Superior temporal gyrus (tissue), 1 donor: ENCODE measurements around the gene TMPRSS11F.

Experiments
- DNase-seq: peaks from one replicate; pipeline ENCODE4 v3.0.0-alpha.2; 2016; ENCODE audit errors: extremely low spot score

The TMPRSS11F gene

DNA sequence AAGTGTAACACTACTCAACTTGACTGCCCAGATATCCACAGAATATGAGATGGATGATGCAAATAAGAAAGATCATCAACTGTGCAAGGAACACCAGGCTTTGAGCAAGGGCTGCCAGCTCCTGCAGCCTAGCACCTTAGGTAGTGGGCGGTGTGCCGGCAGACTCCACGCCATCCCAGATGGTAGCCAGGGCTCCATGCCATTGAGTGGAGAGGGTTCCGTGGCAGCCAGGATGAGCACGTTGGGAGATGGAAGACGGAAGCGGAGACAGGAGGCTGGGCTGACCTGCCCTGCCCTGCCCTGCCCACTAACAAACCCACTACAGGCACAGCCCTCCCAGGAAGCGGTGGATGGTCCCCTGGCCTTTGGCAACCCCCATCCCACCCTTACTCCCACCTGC, 51.9 kb downstream of the TMPRSS11F start:
- no peak for DNase-seq

DNA sequence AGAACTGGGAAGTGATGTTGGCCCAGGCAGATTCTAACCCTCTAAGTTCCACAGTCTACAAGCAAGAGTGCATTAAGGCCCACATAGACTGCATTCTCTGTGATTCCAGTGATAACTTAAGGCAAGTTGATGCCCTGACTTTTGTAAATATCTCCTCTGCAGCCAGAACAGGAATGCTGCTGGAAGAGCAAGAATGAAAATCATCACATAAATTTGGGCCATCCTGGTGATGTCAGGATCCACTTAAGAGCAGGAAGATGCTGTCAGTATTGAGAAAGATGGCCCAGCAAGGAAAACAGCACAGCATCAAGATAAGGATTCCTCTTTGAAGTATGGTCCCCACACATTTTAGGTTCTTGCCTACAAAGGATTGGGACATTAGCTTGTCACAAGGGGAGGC, 52.4 kb downstream of the TMPRSS11F start:
- DNase-seq, result no peak

GRCh38 chr4:68076194-68076593, 53.5 kb downstream of the TMPRSS11F start:
- no peak for DNase-seq

GRCh38 chr4:68074397-68074796, 55.3 kb downstream of the TMPRSS11F start:
- no peak for DNase-seq

- no peak for DNase-seq
Observed at GRCh38 chr4:68070302-68070701, 59.4 kb downstream of the TMPRSS11F start.

DNA sequence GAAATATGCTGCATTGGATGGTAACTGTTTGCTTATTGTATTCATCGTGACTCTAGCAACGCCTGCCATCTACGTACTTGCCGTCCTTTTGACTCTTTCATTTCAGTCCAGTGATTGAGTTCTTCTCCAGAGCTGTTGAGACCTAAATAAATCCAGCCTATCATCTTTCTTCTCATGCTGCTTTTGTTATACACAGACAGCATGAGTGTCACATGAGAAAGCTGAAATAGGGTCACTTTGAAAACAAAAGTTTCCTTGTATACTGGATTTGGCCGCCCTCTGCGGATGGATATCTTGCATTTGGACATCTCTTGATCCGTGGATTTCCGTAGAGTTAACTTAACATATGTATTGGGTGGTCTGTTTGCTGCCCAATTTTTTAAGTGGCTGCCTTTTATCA, 67.2 kb downstream of the TMPRSS11F start:
- DNase-seq, result peak; percentile 82

DNA sequence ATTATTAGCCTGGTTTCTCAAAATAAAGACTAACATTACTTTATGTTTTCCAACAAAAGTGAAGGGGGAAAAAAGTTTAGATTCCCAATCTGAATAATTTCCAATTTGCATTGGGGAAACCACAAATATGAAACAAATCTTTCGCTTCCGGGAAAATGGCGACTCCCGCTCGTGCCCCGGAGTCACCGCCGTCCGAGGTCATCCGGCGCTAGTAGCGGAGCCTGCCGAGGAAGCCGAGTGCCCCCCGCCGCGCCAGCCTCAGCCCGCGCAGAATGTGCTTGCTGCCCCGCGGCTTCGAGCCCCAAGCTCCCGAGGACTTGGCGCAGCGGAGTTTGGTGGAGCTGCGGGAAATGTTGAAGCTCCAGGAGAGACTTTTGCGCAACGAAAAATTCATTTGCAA, 91.4 kb downstream of the TMPRSS11F start:
- DNase-seq, result no peak

DNA sequence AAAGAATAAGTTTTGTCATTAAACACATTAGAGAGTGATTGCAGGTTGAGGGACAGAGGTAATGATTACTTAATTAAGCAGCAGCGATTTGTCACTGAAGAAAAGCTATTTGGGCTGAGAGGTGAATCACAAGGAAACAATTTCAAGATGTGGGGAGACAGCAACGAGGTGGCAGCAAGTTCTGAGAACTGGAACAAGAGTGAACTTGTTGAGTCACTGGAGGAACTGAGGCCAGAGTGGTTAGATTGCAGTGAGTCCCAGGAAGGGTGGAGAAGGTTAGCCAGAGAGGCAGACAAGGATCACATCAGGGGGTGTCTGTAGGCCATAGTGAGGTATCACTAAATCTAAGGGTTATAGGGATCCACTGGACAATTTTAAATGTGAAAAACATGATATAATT, 108.5 kb downstream of the TMPRSS11F start:
- no peak for DNase-seq

GRCh38 chr4:68011684-68012083, 118.0 kb downstream of the TMPRSS11F start:
- DNase-seq, result no peak
